ES-I3 (cell line): ENCODE data around the gene TCOF1.

Experiments used
- H3K36me3 ChIP-seq: 2 replicates; pipeline ENCODE4 v1.6.1; 2013; ENCODE audit warnings: mild to moderate bottlenecking, low read length, control low read depth, moderate library complexity; ENCODE audit not compliant: insufficient read depth
- H3K4me1 ChIP-seq: 2 replicates; pipeline ENCODE4 v1.6.1; 2013; ENCODE audit warnings: mild to moderate bottlenecking, control low read depth, low read length; ENCODE audit not compliant: insufficient read depth
- H3K9ac ChIP-seq: 2 replicates; pipeline ENCODE4 v1.6.1; 2013; ENCODE audit warnings: low read depth, mild to moderate bottlenecking, low read length, moderate library complexity
- H3K9me3 ChIP-seq: 2 replicates; pipeline ENCODE4 v1.6.1; 2013; ENCODE audit warnings: mild to moderate bottlenecking, low read length, moderate library complexity; ENCODE audit not compliant: control insufficient read depth, insufficient read depth

Gene TCOF1

GRCh38 chr5:150352244-150353031, 5.1 kb upstream of the TCOF1 start:
- no peaks in the 10 kb centered on the region for H3K36me3 ChIP-seq
- H3K9me3 ChIP-seq = no peaks in the 10 kb centered on the region
- H3K9ac ChIP-seq = no peak overlapping the region
- peaks cover 14% of the 10 kb centered on the region for H3K4me1 ChIP-seq

DNA sequence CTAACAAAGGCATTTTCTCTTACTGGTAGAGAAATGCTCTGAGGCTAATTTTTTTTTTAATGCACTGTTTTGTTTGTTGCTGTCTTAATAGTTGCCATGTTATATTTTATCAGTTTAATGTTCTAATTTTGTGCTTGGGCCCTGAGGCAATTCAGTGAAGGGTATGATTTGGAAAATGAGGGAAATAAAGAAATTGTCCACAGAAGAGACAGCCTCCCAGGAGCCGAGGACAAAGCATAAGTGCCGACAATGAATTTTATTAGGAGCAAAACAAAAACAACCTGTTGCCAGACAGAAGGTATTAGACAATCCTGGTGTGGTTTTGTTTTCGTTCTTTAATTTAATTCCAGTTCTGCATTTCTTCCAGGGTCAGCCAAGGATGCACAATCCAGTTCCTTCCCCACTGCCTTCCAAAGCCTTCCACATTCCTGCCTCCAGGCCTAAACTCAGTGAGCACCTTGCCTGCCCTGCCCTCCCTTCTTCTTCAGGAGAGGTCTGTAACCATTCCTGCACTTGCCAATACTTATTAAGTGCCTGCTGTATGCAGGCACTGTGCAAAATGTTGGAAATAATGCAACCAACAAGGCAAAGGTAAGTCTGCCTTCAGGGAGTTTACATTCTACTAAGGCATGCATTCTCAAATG, 4.3 kb upstream of the TCOF1 start:
- peaks cover 14% of the 10 kb centered on the region for H3K4me1 ChIP-seq
- H3K36me3 ChIP-seq = no peaks in the 10 kb centered on the region
- H3K9me3 ChIP-seq = no peaks in the 10 kb centered on the region

GRCh38 chr5:150355791-150356190, 1.7 kb upstream of the TCOF1 start:
- H3K4me1 ChIP-seq = peaks cover 8% of the 10 kb centered on the region
- peaks cover 10% of the 10 kb centered on the region for H3K36me3 ChIP-seq
- no peak overlapping the region for H3K9ac ChIP-seq
- no peaks in the 10 kb centered on the region for H3K9me3 ChIP-seq

More for the DNA sequence above, 4.3 kb upstream of the TCOF1 start:
- no peak overlapping the region for H3K9ac ChIP-seq

DNA sequence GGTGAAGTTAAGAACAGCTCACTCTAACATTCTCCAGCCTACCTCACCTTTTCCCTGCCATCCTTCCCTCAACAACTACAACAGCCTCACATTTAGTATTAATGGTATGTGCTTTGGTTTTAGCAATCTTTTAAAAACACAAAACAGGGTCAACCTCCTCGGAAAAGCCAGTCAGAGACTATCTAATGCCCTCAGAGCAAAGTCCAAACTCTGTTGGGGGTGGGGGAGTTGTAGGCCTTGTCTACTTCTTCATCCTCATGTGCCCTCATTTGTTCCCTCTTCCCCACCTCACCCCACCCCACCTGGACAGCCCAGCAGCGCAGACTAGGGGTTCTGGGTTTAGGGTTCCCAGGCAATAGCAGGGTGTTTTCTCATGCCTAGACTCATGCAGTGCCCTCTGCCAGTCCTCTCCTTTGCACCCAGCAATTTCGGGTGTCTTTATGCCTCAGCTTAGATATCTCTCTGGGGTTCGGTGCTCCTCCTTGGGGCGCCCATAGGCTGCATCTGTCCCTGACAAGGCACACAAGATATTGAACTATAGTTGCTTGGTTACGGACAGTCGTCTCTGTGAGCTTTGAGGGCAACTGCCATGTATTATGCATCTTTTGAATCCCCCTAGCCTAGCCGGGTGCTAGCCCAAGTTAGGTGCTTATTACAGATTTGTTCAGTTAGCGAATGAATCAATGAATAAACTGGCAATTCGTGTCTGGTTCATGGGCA, 762 bp upstream of the TCOF1 start:
- Histone ChIP-seq H3K4me1 (peaks cover 3% of the 10 kb centered on the region; the same call in 1 of the 2 replicates), H3K9me3 (no peaks in the 10 kb centered on the region), H3K9ac (peak overlapping the region; percentile 60), H3K36me3 (peaks cover 18% of the 10 kb centered on the region)

GRCh38 chr5:150358261-150359095, 981 bp downstream of the TCOF1 start:
- H3K9ac ChIP-seq = peak overlapping the region; percentile 82
- peaks cover 34% of the 10 kb centered on the region for H3K36me3 ChIP-seq
- peaks cover 3% of the 10 kb centered on the region; the same call in 1 of the 2 replicates for H3K4me1 ChIP-seq
- no peaks in the 10 kb centered on the region for H3K9me3 ChIP-seq

DNA sequence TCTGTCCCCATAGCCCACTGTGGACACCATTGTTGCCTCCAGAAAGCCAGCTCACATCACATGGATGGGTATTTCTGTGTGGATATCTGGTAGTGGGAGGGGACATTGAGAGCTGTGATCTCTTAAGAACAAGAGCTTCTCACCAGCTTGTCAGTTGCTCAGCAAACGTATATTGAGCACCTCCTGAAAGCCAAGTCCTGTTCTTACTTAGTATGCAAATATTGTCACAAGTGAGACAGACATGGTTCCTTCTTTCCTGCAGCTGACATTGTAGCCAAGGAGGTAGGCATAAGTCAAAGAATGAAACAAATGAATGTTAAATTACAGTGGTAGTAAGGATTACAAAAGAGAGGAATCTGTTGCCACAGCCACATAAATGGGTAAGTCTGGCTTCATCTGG, 3.8 kb downstream of the TCOF1 start:
- H3K9me3 ChIP-seq = no peaks in the 10 kb centered on the region
- H3K4me1 ChIP-seq = peaks cover 3% of the 10 kb centered on the region; the same call in 1 of the 2 replicates
- no peak overlapping the region for H3K9ac ChIP-seq
- H3K36me3 ChIP-seq = peaks cover 49% of the 10 kb centered on the region

GRCh38 chr5:150363185-150363584, 5.7 kb downstream of the TCOF1 start:
- H3K36me3 ChIP-seq = peaks cover 55% of the 10 kb centered on the region
- no peaks in the 10 kb centered on the region for H3K9me3 ChIP-seq
- H3K9ac ChIP-seq = no peak overlapping the region
- peaks cover 3% of the 10 kb centered on the region; the same call in 1 of the 2 replicates for H3K4me1 ChIP-seq

- H3K36me3 ChIP-seq = peaks cover 62% of the 10 kb centered on the region
Observed at GRCh38 chr5:150364004-150364403, 6.5 kb downstream of the TCOF1 start.

GRCh38 chr5:150368526-150368925, 11.0 kb downstream of the TCOF1 start:
- Histone ChIP-seq H3K36me3 (peaks cover 55% of the 10 kb centered on the region), H3K9me3 (no peaks in the 10 kb centered on the region), H3K9ac (no peak overlapping the region), H3K4me1 (no peaks in the 10 kb centered on the region)

More at GRCh38 chr5:150364004-150364403, 6.5 kb downstream of the TCOF1 start:
- Histone ChIP-seq H3K4me1 (no peaks in the 10 kb centered on the region), H3K9me3 (no peaks in the 10 kb centered on the region), H3K9ac (no peak overlapping the region)

DNA sequence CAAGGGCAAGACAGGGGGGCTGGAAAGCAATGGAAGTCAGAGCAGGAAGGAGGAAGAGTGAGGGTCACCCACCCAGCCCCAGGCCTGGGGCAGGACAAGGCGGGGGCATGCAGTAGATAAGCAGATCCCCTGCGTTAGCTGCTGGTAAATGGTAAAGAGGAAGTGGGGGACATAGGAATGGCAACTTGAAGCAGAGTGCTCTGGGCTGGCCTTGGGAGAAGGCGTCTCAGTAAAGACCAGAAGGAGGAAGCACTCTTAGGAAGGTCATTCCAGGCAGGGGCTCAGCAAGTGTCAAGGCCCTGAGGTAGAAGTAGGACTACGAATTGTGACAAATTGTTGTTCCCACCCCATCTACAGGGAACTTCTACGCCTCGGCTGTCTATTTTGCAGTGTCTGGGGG, 15.1 kb downstream of the TCOF1 start:
- H3K36me3 ChIP-seq = peaks cover 70% of the 10 kb centered on the region
- H3K9me3 ChIP-seq = no peaks in the 10 kb centered on the region
- H3K4me1 ChIP-seq = no peaks in the 10 kb centered on the region
- H3K9ac ChIP-seq = no peak overlapping the region

DNA sequence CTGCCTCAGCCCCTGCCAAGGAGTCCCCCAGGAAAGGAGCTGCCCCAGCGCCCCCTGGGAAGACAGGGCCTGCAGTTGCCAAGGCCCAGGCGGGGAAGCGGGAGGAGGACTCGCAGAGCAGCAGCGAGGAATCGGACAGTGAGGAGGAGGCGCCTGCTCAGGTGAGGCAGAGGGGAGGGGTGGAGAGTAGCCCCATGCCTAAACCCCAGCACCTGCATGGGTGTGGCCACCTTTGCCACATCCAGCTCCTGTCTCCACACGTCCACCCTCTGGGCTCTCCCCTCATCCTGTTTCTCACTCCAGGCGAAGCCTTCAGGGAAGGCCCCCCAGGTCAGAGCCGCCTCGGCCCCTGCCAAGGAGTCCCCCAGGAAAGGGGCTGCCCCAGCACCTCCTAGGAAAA, 17.2 kb downstream of the TCOF1 start:
- Histone ChIP-seq H3K9ac (no peak overlapping the region), H3K36me3 (peaks cover 66% of the 10 kb centered on the region), H3K4me1 (no peaks in the 10 kb centered on the region)

GRCh38 chr5:150376799-150377771, 19.6 kb downstream of the TCOF1 start:
- Histone ChIP-seq H3K9me3 (no peaks in the 10 kb centered on the region), H3K9ac (no peak overlapping the region), H3K36me3 (peaks cover 69% of the 10 kb centered on the region), H3K4me1 (no peaks in the 10 kb centered on the region)

More for the DNA sequence above, 17.2 kb downstream of the TCOF1 start:
- no peaks in the 10 kb centered on the region for H3K9me3 ChIP-seq
